GM12878 (cell line): ENCODE results near the gene TRIM45. TPM values are rescaled to one million over a fixed set of nuclear protein-coding genes. Genes with fewer than 3 reads are reported as not detected.
"Not testable (repeated sequence)": the region's sequence is repeated elsewhere in the genome, so short reads cannot be mapped to it uniquely, and the experiment has no call there.

Source experiments
- ATAC-seq: fragments of 200-7000 bp; cut with Tn5 transposase; 3 replicates; pipeline ENCODE4 v1.9.1; 2020; ENCODE audit warnings: mild to moderate bottlenecking, moderate library complexity
- BruUV-seq: library from RNA; stranded (reverse); fragments of 400-500 nt; replicated peaks from 2 replicates; lab custom pipeline; 2021; lab: Mats Ljungman, UMichigan
- CTCF ChIA-PET: fragments of 300-600 bp; sonication (Branson Sonifier 250); formaldehyde crosslinking; extraction: SDS; loops from one replicate; lab custom pipeline; 2021; ENCODE audit warnings: inconsistent platforms; lab: Yijun Ruan, JAX
- POLR2A ChIA-PET: fragments of 350-600 bp; formaldehyde crosslinking; extraction: SDS; loops from one replicate; lab custom pipeline; 2021; ENCODE audit warnings: inconsistent platforms; lab: Charles Lee
- RAD21 ChIA-PET: fragments of 300-600 bp; sonication (Branson Sonifier 250); formaldehyde crosslinking; loops from one replicate; lab custom pipeline; 2023; ENCODE audit warnings: antibody characterized with exemption; ENCODE audit not compliant: unreplicated experiment; lab: Charles Lee
- SMC1A ChIA-PET: fragments of 300-600 bp; sonication (Branson Sonifier 250); formaldehyde crosslinking; loops from one replicate; lab custom pipeline; 2023; ENCODE audit not compliant: unreplicated experiment, uncharacterized antibody; lab: Charles Lee
- DNase-seq: peaks from one replicate; pipeline ENCODE4 v3.0.0-alpha.2; 2011; ENCODE audit warnings: low read depth, low spot score
- FAIRE-seq: peaks from 3 replicates; lab custom pipeline; 2011; peaks lifted over from hg19 to GRCh38; lab: Jason Lieb, UNC
- H2AFZ ChIP-seq: 2 replicates; pipeline ENCODE4 v1.6.0; 2011; ENCODE audit warnings: low read depth, low read length, control low read depth; ENCODE audit not compliant: control insufficient read depth
- H3K27ac ChIP-seq: 2 replicates; pipeline ENCODE4 v1.5.1; 2011; ENCODE audit warnings: control low read depth; ENCODE audit not compliant: control insufficient read depth, insufficient read depth
- H3K27me3 ChIP-seq, 2 experiments: replicated peaks in 1 of 2; 2 replicates each; pipeline versions ENCODE4 v1.6.0 to v1.6.1; 2011; ENCODE audit warnings: low read length in 1 of 2; ENCODE audit not compliant: control insufficient read depth in 2 of 2, insufficient read depth in 2 of 2
- H3K36me3 ChIP-seq, 2 experiments: 2 replicates each; pipeline ENCODE4 v1.5.1; 2011; ENCODE audit warnings: low read length in 1 of 2; ENCODE audit not compliant: control insufficient read depth in 2 of 2, insufficient read depth in 2 of 2
- H3K4me1 ChIP-seq: 2 replicates; pipeline ENCODE4 v1.6.1; 2011; ENCODE audit warnings: mild to moderate bottlenecking, low read length, moderate library complexity, mixed read lengths; ENCODE audit not compliant: control insufficient read depth, insufficient read depth
- H3K4me2 ChIP-seq: 2 replicates; pipeline ENCODE4 v1.6.0; 2011; ENCODE audit warnings: control low read depth; ENCODE audit not compliant: control insufficient read depth, insufficient read depth
- H3K4me3 ChIP-seq: fragments of 200-600 bp; sonication (generic); 2 replicates; pipeline ENCODE4 v1.5.1; 2016
- H3K79me2 ChIP-seq: 2 replicates; pipeline ENCODE4 v1.6.0; 2011; ENCODE audit warnings: low read length; ENCODE audit not compliant: control insufficient read depth, insufficient read depth
- H3K9ac ChIP-seq: 2 replicates; pipeline ENCODE4 v1.8.0; 2011; ENCODE audit warnings: low read length, control low read depth, mixed read lengths; ENCODE audit not compliant: control insufficient read depth, insufficient read depth
- H3K9me3 ChIP-seq: replicated peaks from 3 replicates; pipeline ENCODE4 v1.5.1; 2011; ENCODE audit warnings: mild to moderate bottlenecking, low read length; ENCODE audit not compliant: control insufficient read depth, insufficient read depth
- H4K20me1 ChIP-seq: 2 replicates; pipeline ENCODE4 v1.6.0; 2011; ENCODE audit not compliant: control insufficient read depth, insufficient read depth
- CHD4 ChIP-seq: fragments of 200-600 bp; sonication (generic); IDR thresholded peaks from 2 replicates; pipeline ENCODE4 v1.6.1; 2016; ENCODE audit warnings: mild to moderate bottlenecking
- ESRRA ChIP-seq: IDR thresholded peaks from 2 replicates; pipeline ENCODE4 v1.6.1; 2012; ENCODE audit warnings: mild to moderate bottlenecking, low read length, improper control_type of control experiment
- IRF4 ChIP-seq: IDR thresholded peaks from 2 replicates; pipeline ENCODE4 v1.6.1; 2011; ENCODE audit warnings: low read depth, low read length
- JUND ChIP-seq: IDR thresholded peaks from 2 replicates; pipeline ENCODE4 v1.6.1; 2012; ENCODE audit warnings: low read depth, mild to moderate bottlenecking, low read length, improper control_type of control experiment, moderate library complexity
- LARP7 ChIP-seq: fragments of 450-650 bp; IDR thresholded peaks from 2 replicates; pipeline ENCODE4 v1.6.1; 2017; ENCODE audit warnings: mild to moderate bottlenecking
- NFYB ChIP-seq: IDR thresholded peaks from 2 replicates; pipeline ENCODE4 v1.6.1; 2011; ENCODE audit warnings: low read depth, mild to moderate bottlenecking, low read length, improper control_type of control experiment, moderate library complexity; ENCODE audit not compliant: insufficient read depth
- RAD21 ChIP-seq: IDR thresholded peaks from 2 replicates; pipeline ENCODE4 v1.6.1; 2011; ENCODE audit warnings: mild to moderate bottlenecking, low read depth, low read length, moderate library complexity; ENCODE audit not compliant: insufficient read depth
- RCOR1 ChIP-seq: conservative IDR thresholded peaks from 2 replicates; pipeline ENCODE4 v1.6.1; 2012; ENCODE audit warnings: low read depth, low read length, improper control_type of control experiment
- SMC3 ChIP-seq: IDR thresholded peaks from 2 replicates; pipeline ENCODE4 v1.6.1; 2011; ENCODE audit warnings: low read length, improper control_type of control experiment, borderline replicate concordance
- SUPT20H ChIP-seq: IDR thresholded peaks from 2 replicates; pipeline ENCODE4 v1.6.1; 2011; ENCODE audit warnings: low read depth, mild to moderate bottlenecking, low read length, moderate library complexity, borderline replicate concordance; ENCODE audit not compliant: control insufficient read depth
- ZNF24 ChIP-seq: fragments of 450-650 bp; IDR thresholded peaks from 2 replicates; pipeline ENCODE4 v1.6.1; 2017; ENCODE audit warnings: antibody characterized with exemption, mild to moderate bottlenecking
- ZNF274 ChIP-seq: IDR thresholded peaks from one replicate; pipeline ENCODE4 v1.8.0; 2011; ENCODE audit not compliant: insufficient read length, insufficient read depth
- ZNF622 ChIP-seq: fragments of 450-650 bp; IDR thresholded peaks from 2 replicates; pipeline ENCODE4 v1.6.1; 2017; ENCODE audit warnings: mild to moderate bottlenecking, inconsistent platforms
- ZZZ3 ChIP-seq: IDR thresholded peaks from 2 replicates; pipeline ENCODE4 v1.6.1; 2011; ENCODE audit warnings: low read depth; ENCODE audit not compliant: control insufficient read depth, insufficient read length
- WGBS: methylation state at CpG from one replicate; pipeline ENCODE4 v1.1.6; 2016; ENCODE audit warnings: low lambda C conversion rate; ENCODE audit not compliant: insufficient replicate concordance, insufficient coverage; ENCODE audit errors: missing lambda C conversion rate; 5-methylcytosine and 5-hydroxymethylcytosine counted together
- in situ Hi-C: fragments of 300-500 bp; cut with MboI; formaldehyde crosslinking; loops from 9 replicates; pipeline ENCODE4 v1.14.3; 2018; ENCODE audit warnings: mixed read lengths
- intact Hi-C: fragments of 100-400 bp; cut with micrococcal nuclease; formaldehyde crosslinking; loops from one replicate; pipeline ENCODE4 v1.14.2; 2022; ENCODE audit not compliant: unreplicated experiment
- polyA plus RNA-seq, 11 experiments: library from polyadenylated mRNA; depleted of rRNA in 4 of 11; unstranded in 6 of 11; stranded (reverse) in 5 of 11; fragments of >200 nt; fragmentation: Nextera tagmentation in 4 of 11; fragmentation: Illumina TruSeq in 1 of 11; extraction: Ambion mirVana in 4 of 11; extraction: Trizol in 1 of 11; gene quantifications; 1 replicate in 1 of 11; 2 replicates in 10 of 11; pipeline versions ENCODE4 v1.2.1 to v1.2.3, GENCODE V29; 2011 to 2016; ENCODE audit warnings: inconsistent platforms in 2 of 11, missing spikeins in 2 of 11, low read depth in 1 of 11
- total RNA-seq, 4 experiments: library from RNA; depleted of rRNA in 3 of 4; stranded (reverse); fragments of >200 nt in 3 of 4; fragmentation: Illumina TruSeq in 1 of 4; extraction: Trizol in 1 of 4; gene quantifications; 2 replicates each; pipeline versions ENCODE4 v1.2.1 to v1.2.3, GENCODE V29; 2013 to 2021
- TF ChIP-seq, protein P1 (sequence below): IDR thresholded peaks from 2 replicates; pipeline ENCODE4 v1.6.1; 2011; ENCODE audit warnings: borderline replicate concordance, low read depth, mild to moderate bottlenecking, moderate library complexity, mixed read lengths, low read length; ENCODE audit not compliant: insufficient read depth; ENCODE audit errors: extremely low read length
- TF ChIP-seq, protein P2 (sequence below): IDR thresholded peaks from 2 replicates; pipeline ENCODE4 v1.6.1; 2011; ENCODE audit warnings: borderline replicate concordance, low read depth, mild to moderate bottlenecking, moderate library complexity, low read length; ENCODE audit not compliant: insufficient read depth, poor library complexity, severe bottlenecking

The TRIM45 gene
- total and polyA plus RNA-seq, 10 of the 15 experiments (the other 5 are each of a cell fraction or from before 2014, with no cell fraction given), result 0.31 to 0.86 (median 0.46) TPM

DNA sequence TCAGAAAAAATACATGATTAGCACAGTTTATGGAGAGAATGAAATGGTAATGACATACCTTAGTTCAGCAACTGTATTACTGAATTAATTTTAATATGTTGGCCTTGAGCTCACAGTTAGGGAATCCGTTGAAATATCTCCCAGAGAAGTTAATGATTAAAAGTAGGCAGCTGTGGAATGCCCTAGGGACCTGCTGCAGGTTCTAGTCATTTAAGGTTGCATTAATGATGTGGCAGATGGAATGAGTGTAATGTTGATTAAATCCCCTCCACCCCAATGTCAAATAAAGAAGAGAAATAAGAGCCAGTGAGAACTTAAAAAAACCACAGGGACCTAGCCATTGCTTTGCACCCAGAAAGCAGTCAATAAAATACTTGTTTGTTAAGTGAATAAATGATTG is 40.3 kb upstream of the TRIM45 start (continued):
- no peak for TF ChIP-seq ZZZ3
- no peak for TF ChIP-seq RCOR1
- no peak for TF ChIP-seq ZNF274
- no peak for TF ChIP-seq IRF4

DNA sequence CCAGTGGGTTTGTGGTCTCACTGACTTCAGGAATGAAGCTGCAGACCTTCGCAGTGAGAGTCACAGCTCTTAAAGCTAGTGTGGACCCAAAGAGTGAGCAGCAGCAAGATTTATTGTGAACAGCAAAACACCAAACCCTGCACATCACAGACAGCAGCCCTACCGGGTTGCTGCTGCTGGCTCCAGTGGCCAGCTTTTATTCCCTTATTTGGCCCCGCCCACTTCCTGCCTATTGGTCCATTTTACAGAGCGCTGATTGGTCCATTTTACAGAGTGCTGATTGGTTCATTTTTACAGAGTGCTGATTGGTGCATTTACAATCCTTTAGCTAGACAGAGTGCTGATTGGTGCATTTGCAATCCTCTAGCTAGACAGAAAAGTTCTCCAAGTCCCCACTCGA is 29.8 kb upstream of the TRIM45 start:
- H3K79me2 ChIP-seq, BruUV-seq, H3K4me3 ChIP-seq, SMC1A ChIA-PET, H3K27ac ChIP-seq, DNase-seq, H3K4me2 ChIP-seq, POLR2A ChIA-PET, H3K9me3 ChIP-seq, H2AFZ ChIP-seq, H3K9ac ChIP-seq, intact Hi-C loops, H3K4me1 ChIP-seq: not testable (repeated sequence)
- peak; percentile 61; the same call in 1 of the 2 replicates for TF ChIP-seq NFYB
- TF ChIP-seq, all 136 proteins: peak for 1; not testable (repeated sequence) for 135
- H3K36me3 ChIP-seq, H4K20me1 ChIP-seq, ATAC-seq, RAD21 ChIA-PET, FAIRE-seq, in situ Hi-C loops, CTCF ChIA-PET, H3K27me3 ChIP-seq: not testable (repeated sequence)
- 40% methylated on average over 5 of the region's 5 CpGs for WGBS

DNA sequence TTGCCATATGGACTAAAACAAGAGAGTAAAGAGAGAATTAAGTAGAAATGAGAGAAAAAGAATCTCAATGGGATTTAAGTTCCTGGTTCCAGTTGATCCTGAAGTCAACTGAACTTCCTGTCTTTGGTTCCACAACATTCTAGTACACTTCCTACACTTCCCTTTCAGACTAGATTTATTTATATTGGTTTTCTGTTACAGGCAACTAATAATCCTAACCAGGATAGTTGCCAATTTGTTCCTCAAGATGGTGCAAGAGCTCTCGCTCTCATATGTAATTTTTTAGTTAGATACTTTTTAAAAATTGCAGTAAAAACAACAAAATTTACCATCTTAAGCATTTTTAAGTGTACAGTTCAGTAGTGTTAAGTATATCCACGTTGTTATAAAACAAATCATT is 28.8 kb upstream of the TRIM45 start:
- intact Hi-C loops, result no loop called here
- H3K9ac ChIP-seq, result no peak overlapping the region
- RAD21 ChIA-PET, result no interaction called here
- no peaks in the 10 kb centered on the region for H3K79me2 ChIP-seq
- no peak overlapping the region for H2AFZ ChIP-seq
- H4K20me1 ChIP-seq, result no peaks in the 10 kb centered on the region
- ATAC-seq, result no peak
- BruUV-seq, result no TSS peak
- POLR2A ChIA-PET, result no interaction called here
- SMC1A ChIA-PET, result no interaction called here
- H3K27ac ChIP-seq, result no peak overlapping the region
- CTCF ChIA-PET, result interaction anchor here (1.7 kb wide), 1 partner anchor 26 kb away, joined by 3 read pairs; no protein-coding TSS in a partner anchor
- H3K36me3 ChIP-seq, result no peaks in the 10 kb centered on the region
- DNase-seq, result no peak
- H3K4me2 ChIP-seq, result no peak overlapping the region
- peaks cover 0 to 3% of the 10 kb centered on the region in 2 experiments; a peak in 1 of 4 replicates for H3K27me3 ChIP-seq
- no peaks in the 10 kb centered on the region for H3K4me1 ChIP-seq
- in situ Hi-C loops, result no loop called here
- WGBS, result 5% methylated on average over 2 of the region's 2 CpGs
- peak; percentile 7 for FAIRE-seq
- no peaks in the 10 kb centered on the region; the same call in 1 of the 3 replicates for H3K9me3 ChIP-seq
- H3K4me3 ChIP-seq, result no peak overlapping the region
- TF ChIP-seq SUPT20H (no peak), LARP7 (no peak), ESRRA (no peak), SMC3 (no peak), RAD21 (no peak), CHD4 (no peak), ZNF24 (no peak), ZNF622 (no peak), JUND (no peak)
- TF ChIP-seq, protein P1, sequence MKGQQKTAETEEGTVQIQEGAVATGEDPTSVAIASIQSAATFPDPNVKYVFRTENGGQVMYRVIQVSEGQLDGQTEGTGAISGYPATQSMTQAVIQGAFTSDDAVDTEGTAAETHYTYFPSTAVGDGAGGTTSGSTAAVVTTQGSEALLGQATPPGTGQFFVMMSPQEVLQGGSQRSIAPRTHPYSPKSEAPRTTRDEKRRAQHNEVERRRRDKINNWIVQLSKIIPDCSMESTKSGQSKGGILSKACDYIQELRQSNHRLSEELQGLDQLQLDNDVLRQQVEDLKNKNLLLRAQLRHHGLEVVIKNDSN, result no peak
- TF ChIP-seq, protein P2, sequence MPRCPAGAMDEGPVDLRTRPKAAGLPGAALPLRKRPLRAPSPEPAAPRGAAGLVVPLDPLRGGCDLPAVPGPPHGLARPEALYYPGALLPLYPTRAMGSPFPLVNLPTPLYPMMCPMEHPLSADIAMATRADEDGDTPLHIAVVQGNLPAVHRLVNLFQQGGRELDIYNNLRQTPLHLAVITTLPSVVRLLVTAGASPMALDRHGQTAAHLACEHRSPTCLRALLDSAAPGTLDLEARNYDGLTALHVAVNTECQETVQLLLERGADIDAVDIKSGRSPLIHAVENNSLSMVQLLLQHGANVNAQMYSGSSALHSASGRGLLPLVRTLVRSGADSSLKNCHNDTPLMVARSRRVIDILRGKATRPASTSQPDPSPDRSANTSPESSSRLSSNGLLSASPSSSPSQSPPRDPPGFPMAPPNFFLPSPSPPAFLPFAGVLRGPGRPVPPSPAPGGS, result no peak
